ENCODE results near the gene TAB2. TPM values are rescaled to one million over a fixed set of nuclear protein-coding genes. Genes with fewer than 3 reads are reported as not detected.

Gene TAB2
- total RNA-seq, 1 experiment from 2014 or later: 56.2 TPM

DNA sequence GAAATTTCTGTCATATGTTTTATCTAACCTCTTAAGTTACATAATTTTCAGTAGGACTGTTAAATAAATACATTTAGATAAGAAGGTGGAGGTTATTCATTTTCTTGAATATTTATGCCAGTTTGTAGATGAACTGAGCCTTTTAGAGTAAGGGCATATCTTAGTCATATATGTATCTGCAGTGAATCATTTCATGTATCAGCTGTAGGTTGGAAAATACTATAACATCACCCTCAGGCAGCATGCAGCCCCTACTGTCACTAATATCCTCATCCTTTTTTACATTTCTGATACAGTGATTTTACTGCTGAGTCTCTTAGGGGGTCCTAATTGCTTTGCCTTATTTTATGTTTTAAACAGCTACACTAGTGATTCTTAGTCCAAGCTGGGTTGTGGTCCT is 63.0 kb downstream of the TAB2 start:
- Histone ChIP-seq H3K9ac (ENCODE audit: extremely low read depth, insufficient read length, low read length) (no peak overlapping the region), H2BK15ac (ENCODE audit: low read depth, low read length) (no peak overlapping the region), H2BK5ac (ENCODE audit: insufficient read length, low read length) (no peak overlapping the region), H3T11ph (ENCODE audit: low read length) (no peak overlapping the region), H3K4ac (ENCODE audit: low read depth, low read length) (no peak overlapping the region), H3K79me1 (ENCODE audit: insufficient read depth, low read depth, low read length, poor library complexity, severe bottlenecking) (peaks cover 3% of the 10 kb centered on the region), H3K9me3 (ENCODE audit: control insufficient read depth, low read depth, low read length) (no peaks in the 10 kb centered on the region), H4K91ac (ENCODE audit: insufficient read length, low read depth, low read length) (no peak overlapping the region), H3K23me2 (ENCODE audit: insufficient read length, low read depth, low read length, poor library complexity, severe bottlenecking) (no peaks in the 10 kb centered on the region), H3K27me3 (ENCODE audit: insufficient read depth, low read length) (no peaks in the 10 kb centered on the region), H2BK12ac (ENCODE audit: insufficient read length, low read depth, low read length) (no peak overlapping the region), H3K4me1 (ENCODE audit: insufficient read depth, low read length) (no peaks in the 10 kb centered on the region), H3K56ac (ENCODE audit: insufficient read length, low read depth, low read length) (no peak overlapping the region), H2BK120ac (ENCODE audit: low read depth, low read length, poor library complexity, severe bottlenecking) (no peak overlapping the region), H2AK5ac (ENCODE audit: insufficient read length, low read length) (no peak overlapping the region), H3K23ac (ENCODE audit: insufficient read length, low read depth, low read length) (no peak overlapping the region), H4K5ac (ENCODE audit: insufficient read length, low read depth, low read length) (no peak overlapping the region), H2AFZ (ENCODE audit: low read length) (no peak overlapping the region), H4K20me1 (ENCODE audit: control insufficient read depth, insufficient read depth, insufficient read length) (no peaks in the 10 kb centered on the region), H3K27ac (ENCODE audit: insufficient read length, low read depth, low read length) (no peak overlapping the region), H3K14ac (ENCODE audit: insufficient read depth, low read length) (no peak overlapping the region), H3K18ac (ENCODE audit: insufficient read length, low read depth, low read length) (no peak overlapping the region), H3K4me2 (ENCODE audit: insufficient read depth, insufficient read length, low read length) (no peak overlapping the region), H2BK20ac (ENCODE audit: low read depth, low read length, poor library complexity, severe bottlenecking) (no peak overlapping the region), H3K79me2 (ENCODE audit: insufficient read depth, low read length) (no peaks in the 10 kb centered on the region), H4K8ac (replicated peaks; ENCODE audit: insufficient read length, low read depth, low read length) (no peak overlapping the region)
- TF ChIP-seq, protein P1, sequence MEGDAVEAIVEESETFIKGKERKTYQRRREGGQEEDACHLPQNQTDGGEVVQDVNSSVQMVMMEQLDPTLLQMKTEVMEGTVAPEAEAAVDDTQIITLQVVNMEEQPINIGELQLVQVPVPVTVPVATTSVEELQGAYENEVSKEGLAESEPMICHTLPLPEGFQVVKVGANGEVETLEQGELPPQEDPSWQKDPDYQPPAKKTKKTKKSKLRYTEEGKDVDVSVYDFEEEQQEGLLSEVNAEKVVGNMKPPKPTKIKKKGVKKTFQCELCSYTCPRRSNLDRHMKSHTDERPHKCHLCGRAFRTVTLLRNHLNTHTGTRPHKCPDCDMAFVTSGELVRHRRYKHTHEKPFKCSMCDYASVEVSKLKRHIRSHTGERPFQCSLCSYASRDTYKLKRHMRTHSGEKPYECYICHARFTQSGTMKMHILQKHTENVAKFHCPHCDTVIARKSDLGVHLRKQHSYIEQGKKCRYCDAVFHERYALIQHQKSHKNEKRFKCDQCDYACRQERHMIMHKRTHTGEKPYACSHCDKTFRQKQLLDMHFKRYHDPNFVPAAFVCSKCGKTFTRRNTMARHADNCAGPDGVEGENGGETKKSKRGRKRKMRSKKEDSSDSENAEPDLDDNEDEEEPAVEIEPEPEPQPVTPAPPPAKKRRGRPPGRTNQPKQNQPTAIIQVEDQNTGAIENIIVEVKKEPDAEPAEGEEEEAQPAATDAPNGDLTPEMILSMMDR (conservative IDR thresholded peaks at IDR 0.05): no peak
- Mint-ChIP-seq H3K4me3 (no peak overlapping the region), H3K36me3 (ENCODE audit: insufficient read depth in 1 of 3, low read depth in 3 of 3) (peaks cover 20 to 50% (median 33%) of the 10 kb centered on the region in 3 experiments; a peak in 6 of 7 replicates), H3K9me3 (no peaks in the 10 kb centered on the region), H3K4me1 (peaks cover 0 to 5% of the 10 kb centered on the region in 2 experiments; a peak in 1 of 4 replicates), H3K27me3 (ENCODE audit: low read depth) (no peaks in the 10 kb centered on the region), H3K27ac (no peak overlapping the region)
- DNase-seq: no peak
